GM18505 (cell line): ENCODE results near the gene PHF20.
"Not testable (repeated sequence)": the region's sequence is repeated elsewhere in the genome, so short reads cannot be mapped to it uniquely, and the experiment has no call there.

Experiments used
- ATAC-seq: cut with Tn5 transposase; IDR thresholded peaks from one replicate; pipeline ENCODE4 v1.9.1; 2021; ENCODE audit not compliant: unreplicated experiment
- POLR2A ChIP-seq: IDR thresholded peaks from 4 replicates; pipeline ENCODE4 v1.6.1; 2011; ENCODE audit warnings: borderline replicate concordance; ENCODE audit not compliant: insufficient read depth, insufficient read length; ENCODE audit errors: extremely low read depth

PHF20 gene

GRCh38 chr20:35776513-35777101 is 4.8 kb downstream of the PHF20 start:
- no peak for TF ChIP-seq POLR2A
- no peak for ATAC-seq

- not testable (repeated sequence) for ATAC-seq
Measured at GRCh38 chr20:35783811-35784210, 12.0 kb downstream of the PHF20 start.

DNA sequence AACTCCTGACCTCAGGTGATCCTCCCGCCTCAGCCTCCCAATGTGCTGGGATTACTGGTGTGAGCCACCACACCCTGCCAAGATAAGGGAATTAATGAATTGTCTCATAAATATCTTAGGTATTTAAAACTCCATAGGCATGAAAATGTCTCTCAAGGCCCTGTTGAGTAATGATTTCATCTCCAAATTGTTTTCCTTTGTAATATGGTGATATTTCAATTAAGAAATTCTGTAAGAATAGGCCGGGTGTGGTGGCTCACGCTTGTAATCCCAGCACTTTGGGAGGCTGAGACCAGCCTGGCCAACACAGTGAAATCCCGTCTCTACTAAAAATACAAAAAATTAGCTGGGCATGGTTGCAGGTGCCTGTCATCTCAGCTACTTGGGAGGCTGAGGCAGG is 13.7 kb downstream of the PHF20 start:
- not testable (repeated sequence) for ATAC-seq

DNA sequence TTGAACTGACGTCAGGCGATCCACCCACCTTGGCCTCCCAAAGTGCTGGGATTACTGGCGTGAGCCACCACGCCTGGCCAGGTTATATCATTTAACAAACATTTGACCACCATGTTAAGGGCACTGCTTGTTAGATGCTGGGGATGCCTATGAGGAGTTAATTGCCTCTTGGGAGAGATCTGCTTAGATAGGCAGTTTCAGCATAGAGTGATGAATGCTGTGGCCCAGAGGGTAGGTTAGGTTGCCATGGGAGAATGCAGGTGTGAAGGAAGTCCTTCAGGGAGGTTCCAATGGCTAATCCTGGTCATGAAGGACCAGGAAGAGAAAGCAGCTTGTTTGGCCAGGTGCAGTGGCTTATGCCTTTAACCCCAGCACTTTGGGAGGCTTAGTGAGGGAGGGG is 17.0 kb downstream of the PHF20 start:
- TF ChIP-seq POLR2A = no peak
- ATAC-seq = no peak

DNA sequence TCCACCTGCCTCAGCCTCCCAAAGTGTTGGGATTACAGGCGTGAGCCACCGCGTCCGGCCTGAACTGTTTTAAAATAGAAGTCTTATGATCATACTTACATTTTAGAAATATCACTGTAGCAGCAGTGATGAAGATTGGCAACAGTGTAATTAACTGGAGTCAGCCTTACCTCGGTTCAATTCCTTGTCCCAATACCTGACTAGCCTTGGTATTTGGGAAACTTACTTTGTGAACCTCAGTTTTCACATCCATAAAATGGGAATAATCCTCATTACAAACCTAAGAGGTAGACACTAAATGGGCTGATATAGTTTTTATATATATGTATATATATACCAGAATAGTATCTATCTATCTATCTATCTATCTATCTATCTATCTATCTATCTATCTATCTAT is 19.3 kb downstream of the PHF20 start:
- TF ChIP-seq POLR2A = no peak
- ATAC-seq = no peak

GRCh38 chr20:35791821-35792220 is 20.0 kb downstream of the PHF20 start:
- TF ChIP-seq POLR2A = no peak

GRCh38 chr20:35792740-35793139 is 20.9 kb downstream of the PHF20 start:
- TF ChIP-seq POLR2A = no peak
- no peak for ATAC-seq

More at GRCh38 chr20:35791821-35792220, 20.0 kb downstream of the PHF20 start:
- ATAC-seq = no peak

GRCh38 chr20:35796571-35796970 is 24.8 kb downstream of the PHF20 start:
- no peak for TF ChIP-seq POLR2A
- ATAC-seq = no peak

DNA sequence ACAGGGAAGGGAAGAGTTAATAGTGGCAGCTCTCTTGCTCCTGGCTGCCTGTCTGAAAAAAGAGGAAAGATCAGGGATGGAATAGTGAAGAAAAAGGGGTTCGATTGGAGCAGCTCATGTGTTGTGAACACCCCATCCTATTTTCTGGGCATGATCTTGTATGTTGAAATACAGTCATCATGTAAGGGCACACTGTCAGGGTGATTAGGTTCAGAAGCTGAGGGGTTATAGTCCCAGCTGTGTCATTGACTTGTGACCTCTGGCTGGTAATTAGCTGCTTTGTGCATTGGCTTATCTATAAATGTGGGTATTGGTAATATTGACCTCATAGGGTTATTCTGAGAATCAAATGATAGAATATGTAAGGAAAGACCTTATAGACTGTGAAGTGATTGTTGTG is 30.1 kb downstream of the PHF20 start:
- ATAC-seq = no peak
- TF ChIP-seq POLR2A = no peak

DNA sequence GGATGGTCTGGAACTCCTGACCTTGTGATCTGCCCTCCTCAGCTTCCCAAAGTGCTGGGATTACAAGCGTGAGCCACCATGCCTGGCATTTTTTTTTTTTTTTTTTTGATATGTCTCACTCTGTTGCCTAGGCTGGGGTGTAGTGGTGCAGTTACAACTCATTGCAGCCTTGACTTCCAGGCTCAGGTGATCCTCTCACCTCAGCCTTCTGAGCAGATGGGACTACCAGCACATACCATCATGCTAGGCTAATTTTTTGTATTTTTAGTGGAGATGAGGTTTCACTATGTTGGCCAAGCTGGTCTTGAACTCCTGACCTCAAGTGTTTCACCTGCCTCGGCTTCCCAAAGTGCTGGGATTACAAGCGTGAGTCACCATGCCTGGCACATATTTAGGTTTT is 34.3 kb downstream of the PHF20 start:
- no peak for TF ChIP-seq POLR2A
- no peak for ATAC-seq

DNA sequence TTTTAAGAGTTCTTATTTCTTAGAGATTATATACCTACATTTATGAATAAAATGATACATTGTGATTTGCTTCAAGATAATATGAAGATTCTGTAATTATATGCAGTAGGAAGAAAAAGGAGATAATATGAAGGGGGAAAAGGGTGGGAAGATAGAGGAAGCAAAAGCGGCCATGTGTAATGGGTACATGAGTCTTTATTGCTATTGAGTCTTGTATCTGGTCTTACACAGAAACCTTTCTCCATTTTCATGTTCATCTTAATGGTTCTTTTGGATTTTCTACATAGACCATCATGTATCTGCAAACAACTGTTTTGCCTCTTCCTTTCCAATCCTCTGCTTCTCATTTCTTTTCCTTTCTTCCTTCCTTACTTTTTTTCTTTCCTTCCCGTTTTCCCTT is 36.1 kb downstream of the PHF20 start:
- no peak for TF ChIP-seq POLR2A
- no peak for ATAC-seq

DNA sequence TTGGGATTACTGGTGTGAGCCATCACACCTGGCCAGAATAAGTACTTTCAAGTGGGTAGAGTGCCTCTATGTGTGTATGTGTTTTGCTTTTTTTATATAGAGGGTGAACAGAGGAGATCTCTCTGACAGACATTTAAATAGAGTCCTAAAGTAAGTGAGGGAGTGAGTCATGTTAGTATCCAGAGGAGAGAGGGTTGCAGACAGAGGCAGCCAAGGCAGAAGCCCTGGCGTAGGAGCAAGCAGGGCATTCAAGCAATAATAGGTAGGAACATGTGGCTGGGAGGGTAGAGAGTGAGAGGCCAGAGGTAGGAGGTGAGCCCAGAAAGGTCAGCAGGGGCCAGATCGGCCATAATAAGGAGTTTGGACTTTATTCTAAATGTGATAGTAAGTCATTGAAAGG is 48.9 kb downstream of the PHF20 start:
- no peak for ATAC-seq
- TF ChIP-seq POLR2A = no peak

GRCh38 chr20:35821807-35822242 is 50.0 kb downstream of the PHF20 start:
- no peak for TF ChIP-seq POLR2A
- no peak for ATAC-seq

- ATAC-seq = no peak
- TF ChIP-seq POLR2A = no peak
Measured at GRCh38 chr20:35823147-35823546, 51.3 kb downstream of the PHF20 start.

DNA sequence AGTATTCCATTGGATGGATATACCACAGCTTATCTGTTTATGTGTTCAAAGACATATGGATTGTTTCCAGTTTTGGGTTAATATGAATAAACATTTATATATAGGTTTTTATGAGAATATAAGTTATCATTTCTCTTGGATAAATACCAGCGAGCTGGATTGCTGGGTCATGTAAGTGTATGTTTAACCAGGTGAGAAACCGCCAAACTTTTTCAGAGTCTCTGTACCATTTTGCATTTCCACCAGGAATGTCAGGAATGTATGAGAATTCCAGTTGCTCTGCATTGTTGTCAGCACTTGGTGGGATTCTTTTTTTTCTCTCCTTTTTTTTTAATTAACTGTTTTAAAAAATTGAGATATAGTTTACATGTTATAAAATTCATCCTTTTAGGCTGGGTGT is 52.1 kb downstream of the PHF20 start:
- no peak for TF ChIP-seq POLR2A
- ATAC-seq = no peak
